HepG2 (cell line): Measurements from ENCODE around the gene CISH. TPM values are rescaled to one million over a fixed set of nuclear protein-coding genes. Genes with fewer than 3 reads are reported as not detected.

Source experiments
- GTF3A ChIP-seq: sonication (generic); formaldehyde crosslinking; conservative IDR thresholded peaks from 2 replicates; pipeline ENCODE4 v1.4.0; 2020; ENCODE audit warnings: mild to moderate bottlenecking, missing genetic modification reagents
- HIVEP1 ChIP-seq: sonication (generic); formaldehyde crosslinking; IDR thresholded peaks from 2 replicates; pipeline ENCODE4 v1.4.0; 2020; ENCODE audit warnings: mild to moderate bottlenecking, missing genetic modification reagents
- KAT8 ChIP-seq: IDR thresholded peaks from 2 replicates; pipeline ENCODE4 v1.6.1; 2016; ENCODE audit warnings: missing genetic modification reagents, missing compliant biosample characterization
- KDM6A ChIP-seq: IDR thresholded peaks from 2 replicates; pipeline ENCODE4 v1.6.1; 2016; ENCODE audit warnings: low read depth
- MAFK ChIP-seq, 2 experiments: IDR thresholded peaks in 1 of 2; conservative IDR thresholded peaks in 1 of 2; 2 replicates each; pipeline ENCODE4 v1.6.1; 2011; ENCODE audit warnings: improper control_type of control experiment in 2 of 2, low read length in 2 of 2
- MED1 ChIP-seq: sonication (generic); formaldehyde crosslinking; IDR thresholded peaks from 2 replicates; pipeline ENCODE4 v1.4.0; 2020; ENCODE audit warnings: missing genetic modification reagents
- MXD1 ChIP-seq: sonication (generic); formaldehyde crosslinking; IDR thresholded peaks from 2 replicates; pipeline ENCODE4 v1.4.0; 2020; ENCODE audit warnings: mild to moderate bottlenecking, missing genetic modification reagents
- POGZ ChIP-seq: sonication (generic); formaldehyde crosslinking; IDR thresholded peaks from 2 replicates; pipeline ENCODE4 v1.4.0; 2020; ENCODE audit warnings: mild to moderate bottlenecking, missing genetic modification reagents
- POLR2A ChIP-seq, 2 experiments: IDR thresholded peaks; 2 replicates each; pipeline ENCODE4 v1.6.1; 2011; ENCODE audit warnings: low read depth in 2 of 2, low read length in 2 of 2, mild to moderate bottlenecking in 1 of 2, moderate library complexity in 1 of 2; ENCODE audit not compliant: insufficient read depth in 1 of 2
- RARA ChIP-seq: IDR thresholded peaks from 2 replicates; pipeline ENCODE4 v1.6.1; 2016; ENCODE audit warnings: missing genetic modification reagents, missing compliant biosample characterization
- RBAK ChIP-seq: sonication (generic); formaldehyde crosslinking; IDR thresholded peaks from 2 replicates; pipeline ENCODE4 v1.5.1; 2020; ENCODE audit warnings: mild to moderate bottlenecking, missing genetic modification reagents
- TAF1 ChIP-seq: sonication (generic); formaldehyde crosslinking; IDR thresholded peaks from 2 replicates; pipeline ENCODE4 v1.4.0; 2020; ENCODE audit warnings: missing genetic modification reagents
- TARDBP ChIP-seq: sonication (generic); formaldehyde crosslinking; IDR thresholded peaks from 2 replicates; pipeline ENCODE4 v1.8.0; 2022; ENCODE audit warnings: mild to moderate bottlenecking, missing genetic modification reagents
- ZFP36L1 ChIP-seq: sonication (generic); formaldehyde crosslinking; IDR thresholded peaks from 2 replicates; pipeline ENCODE4 v1.8.0; 2022; ENCODE audit warnings: mild to moderate bottlenecking, missing genetic modification reagents, moderate library complexity
- ZNF33A ChIP-seq: sonication (generic); formaldehyde crosslinking; IDR thresholded peaks from 2 replicates; pipeline ENCODE4 v1.5.1; 2020; ENCODE audit warnings: missing genetic modification reagents, mild to moderate bottlenecking, moderate library complexity, borderline replicate concordance
- ZNF468 ChIP-seq: sonication (generic); formaldehyde crosslinking; IDR thresholded peaks from 2 replicates; pipeline ENCODE4 v1.8.0; 2022; ENCODE audit warnings: mild to moderate bottlenecking, moderate library complexity, missing genetic modification reagents
- ZNF780A ChIP-seq: sonication (generic); formaldehyde crosslinking; IDR thresholded peaks from 2 replicates; pipeline ENCODE4 v1.8.0; 2022; ENCODE audit warnings: mild to moderate bottlenecking, missing genetic modification reagents, moderate library complexity
- polyA plus RNA-seq, 8 experiments: library from polyadenylated mRNA; depleted of rRNA in 3 of 8; stranded (reverse) in 7 of 8; unstranded in 1 of 8; fragments of >200 nt; fragmentation: Illumina TruSeq in 4 of 8; extraction: Trizol in 4 of 8; gene quantifications; 2 replicates each; pipeline versions ENCODE4 v1.2.1 to v1.2.3, GENCODE V29; 2011 to 2016; ENCODE audit warnings: low read depth in 4 of 8, missing spikeins in 1 of 8, mixed read lengths in 1 of 8; ENCODE audit not compliant: insufficient read depth in 1 of 8
- total RNA-seq, 5 experiments: library from RNA; depleted of rRNA; stranded (reverse); fragments of >200 nt; fragmentation: Illumina TruSeq; extraction: Trizol; gene quantifications; 2 replicates each; pipeline ENCODE4 v1.2.3, GENCODE V29; 2016; ENCODE audit warnings: low read depth in 1 of 5
- TF ChIP-seq, protein P1 (sequence below): sonication (generic); formaldehyde crosslinking; IDR thresholded peaks from 2 replicates; pipeline ENCODE4 v1.5.0; 2020; ENCODE audit warnings: mild to moderate bottlenecking, missing genetic modification reagents, borderline replicate concordance
- TF ChIP-seq, protein P2 (sequence below): IDR thresholded peaks from 2 replicates; pipeline ENCODE4 v1.6.1; 2016; ENCODE audit warnings: low read depth
- TF ChIP-seq, protein P3 (sequence below): sonication (generic); formaldehyde crosslinking; conservative IDR thresholded peaks from 2 replicates; pipeline ENCODE4 v1.8.0; 2022; ENCODE audit warnings: mild to moderate bottlenecking, moderate library complexity, missing genetic modification reagents

CISH gene
- total and polyA plus RNA-seq, 2 of the 13 experiments (the other 11 are each of a cell fraction or from before 2014, with no cell fraction given) = 0.91 to 1.5 TPM

- TF ChIP-seq HIVEP1 (peak; percentile 83), MAFK (conservative IDR thresholded peaks at IDR 0.05 in 1 of 2, IDR thresholded peaks at IDR 0.05 in 1 of 2; ENCODE audit: low read length in 2 of 2) (no peak), TARDBP (CRISPR knock-in tag) (peak; percentile 76), RARA (CRISPR knock-in tag) (peak; percentile 30; the same call in 1 of the 2 replicates), POLR2A (IDR thresholded peaks at IDR 0.05; ENCODE audit: insufficient read depth in 1 of 2, low read depth in 2 of 2, low read length in 2 of 2) (no peak; a peak in 2 of 4 replicates), KAT8 (CRISPR knock-in tag) (peak; percentile 97), TAF1 (CRISPR knock-in tag) (peak; percentile 74), MED1 (peak; percentile 65; the same call in 1 of the 2 replicates), ZNF468 (CRISPR knock-in tag) (no peak), ZFP36L1 (CRISPR knock-in tag) (0 out of 2 replicates have a peak, but pooled peaks have one; percentile 67), ZNF33A (CRISPR knock-in tag) (peak; percentile 61; the same call in 1 of the 2 replicates), KDM6A (CRISPR knock-in tag) (no peak), POGZ (CRISPR knock-in tag) (peak; percentile 92), ZNF780A (CRISPR knock-in tag) (no peak; the same call in 1 of the 2 replicates), MXD1 (CRISPR knock-in tag) (peak; percentile 67; the same call in 1 of the 2 replicates), RBAK (CRISPR knock-in tag) (no peak), GTF3A (CRISPR knock-in tag) (0 out of 2 replicates have a peak, but pooled peaks have one; percentile 61)
- TF ChIP-seq, protein P1, sequence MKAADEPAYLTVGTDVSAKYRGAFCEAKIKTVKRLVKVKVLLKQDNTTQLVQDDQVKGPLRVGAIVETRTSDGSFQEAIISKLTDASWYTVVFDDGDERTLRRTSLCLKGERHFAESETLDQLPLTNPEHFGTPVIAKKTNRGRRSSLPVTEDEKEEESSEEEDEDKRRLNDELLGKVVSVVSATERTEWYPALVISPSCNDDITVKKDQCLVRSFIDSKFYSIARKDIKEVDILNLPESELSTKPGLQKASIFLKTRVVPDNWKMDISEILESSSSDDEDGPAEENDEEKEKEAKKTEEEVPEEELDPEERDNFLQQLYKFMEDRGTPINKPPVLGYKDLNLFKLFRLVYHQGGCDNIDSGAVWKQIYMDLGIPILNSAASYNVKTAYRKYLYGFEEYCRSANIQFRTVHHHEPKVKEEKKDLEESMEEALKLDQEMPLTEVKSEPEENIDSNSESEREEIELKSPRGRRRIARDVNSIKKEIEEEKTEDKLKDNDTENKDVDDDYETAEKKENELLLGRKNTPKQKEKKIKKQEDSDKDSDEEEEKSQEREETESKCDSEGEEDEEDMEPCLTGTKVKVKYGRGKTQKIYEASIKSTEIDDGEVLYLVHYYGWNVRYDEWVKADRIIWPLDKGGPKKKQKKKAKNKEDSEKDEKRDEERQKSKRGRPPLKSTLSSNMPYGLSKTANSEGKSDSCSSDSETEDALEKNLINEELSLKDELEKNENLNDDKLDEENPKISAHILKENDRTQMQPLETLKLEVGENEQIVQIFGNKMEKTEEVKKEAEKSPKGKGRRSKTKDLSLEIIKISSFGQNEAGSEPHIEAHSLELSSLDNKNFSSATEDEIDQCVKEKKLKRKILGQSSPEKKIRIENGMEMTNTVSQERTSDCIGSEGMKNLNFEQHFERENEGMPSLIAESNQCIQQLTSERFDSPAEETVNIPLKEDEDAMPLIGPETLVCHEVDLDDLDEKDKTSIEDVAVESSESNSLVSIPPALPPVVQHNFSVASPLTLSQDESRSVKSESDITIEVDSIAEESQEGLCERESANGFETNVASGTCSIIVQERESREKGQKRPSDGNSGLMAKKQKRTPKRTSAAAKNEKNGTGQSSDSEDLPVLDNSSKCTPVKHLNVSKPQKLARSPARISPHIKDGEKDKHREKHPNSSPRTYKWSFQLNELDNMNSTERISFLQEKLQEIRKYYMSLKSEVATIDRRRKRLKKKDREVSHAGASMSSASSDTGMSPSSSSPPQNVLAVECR (CRISPR knock-in tag) = peak; percentile 91; the same call in 1 of the 2 replicates
- TF ChIP-seq, protein P2, sequence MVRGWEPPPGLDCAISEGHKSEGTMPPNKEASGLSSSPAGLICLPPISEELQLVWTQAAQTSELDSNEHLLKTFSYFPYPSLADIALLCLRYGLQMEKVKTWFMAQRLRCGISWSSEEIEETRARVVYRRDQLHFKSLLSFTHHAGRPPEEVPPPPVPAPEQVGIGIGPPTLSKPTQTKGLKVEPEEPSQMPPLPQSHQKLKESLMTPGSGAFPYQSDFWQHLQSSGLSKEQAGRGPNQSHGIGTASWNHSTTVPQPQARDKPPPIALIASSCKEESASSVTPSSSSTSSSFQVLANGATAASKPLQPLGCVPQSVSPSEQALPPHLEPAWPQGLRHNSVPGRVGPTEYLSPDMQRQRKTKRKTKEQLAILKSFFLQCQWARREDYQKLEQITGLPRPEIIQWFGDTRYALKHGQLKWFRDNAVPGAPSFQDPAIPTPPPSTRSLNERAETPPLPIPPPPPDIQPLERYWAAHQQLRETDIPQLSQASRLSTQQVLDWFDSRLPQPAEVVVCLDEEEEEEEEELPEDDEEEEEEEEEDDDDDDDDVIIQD (CRISPR knock-in tag) = peak; percentile 43; the same call in 1 of the 2 replicates
- TF ChIP-seq, protein P3, sequence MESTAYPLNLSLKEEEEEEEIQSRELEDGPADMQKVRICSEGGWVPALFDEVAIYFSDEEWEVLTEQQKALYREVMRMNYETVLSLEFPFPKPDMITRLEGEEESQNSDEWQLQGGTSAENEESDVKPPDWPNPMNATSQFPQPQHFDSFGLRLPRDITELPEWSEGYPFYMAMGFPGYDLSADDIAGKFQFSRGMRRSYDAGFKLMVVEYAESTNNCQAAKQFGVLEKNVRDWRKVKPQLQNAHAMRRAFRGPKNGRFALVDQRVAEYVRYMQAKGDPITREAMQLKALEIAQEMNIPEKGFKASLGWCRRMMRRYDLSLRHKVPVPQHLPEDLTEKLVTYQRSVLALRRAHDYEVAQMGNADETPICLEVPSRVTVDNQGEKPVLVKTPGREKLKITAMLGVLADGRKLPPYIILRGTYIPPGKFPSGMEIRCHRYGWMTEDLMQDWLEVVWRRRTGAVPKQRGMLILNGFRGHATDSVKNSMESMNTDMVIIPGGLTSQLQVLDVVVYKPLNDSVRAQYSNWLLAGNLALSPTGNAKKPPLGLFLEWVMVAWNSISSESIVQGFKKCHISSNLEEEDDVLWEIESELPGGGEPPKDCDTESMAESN (CRISPR knock-in tag) = peak; percentile 65; the same call in 1 of the 2 replicates
Observed at GRCh38 chr3:50568947-50569749, 42.4 kb downstream of the CISH start, which contains the start of gene HEMK1 (continued).
